Subcutaneous abdominal adipose tissue (tissue), 5 donors: ENCODE results near the gene EPHA6.
"Not testable (repeated sequence)": the region's sequence is repeated elsewhere in the genome, so short reads cannot be mapped to it uniquely, and the experiment has no call there.

Source experiments
- H3K27ac ChIP-seq: one replicate; pipeline ENCODE4 v1.7.0; 2013; ENCODE audit warnings: low read depth, mild to moderate bottlenecking, inconsistent platforms, low read length, moderate library complexity
- H3K27me3 ChIP-seq, 5 donors: one replicate each; pipeline ENCODE4 v1.7.0; 2013; ENCODE audit warnings: low read length in 5 of 5, inconsistent platforms in 1 of 5; ENCODE audit not compliant: control insufficient read depth in 5 of 5, insufficient read depth in 4 of 5
- H3K36me3 ChIP-seq, 5 donors: one replicate each; pipeline ENCODE4 v1.7.0; 2013; ENCODE audit warnings: low read length in 5 of 5; ENCODE audit not compliant: control insufficient read depth in 5 of 5, insufficient read depth in 5 of 5
- H3K4me1 ChIP-seq, 5 donors: one replicate each; pipeline ENCODE4 v1.7.0; 2013; ENCODE audit warnings: low read length in 5 of 5, mild to moderate bottlenecking in 3 of 5, moderate library complexity in 1 of 5; ENCODE audit not compliant: control insufficient read depth in 5 of 5, insufficient read depth in 5 of 5
- H3K4me3 ChIP-seq, 5 donors: one replicate each; pipeline ENCODE4 v1.7.0; 2013; ENCODE audit warnings: low read length in 5 of 5, low read depth in 1 of 5
- H3K9ac ChIP-seq, 5 donors: one replicate each; pipeline ENCODE4 v1.7.0; 2013; ENCODE audit warnings: low read length in 5 of 5, mild to moderate bottlenecking in 4 of 5, moderate library complexity in 3 of 5
- H3K9me3 ChIP-seq, 5 donors: one replicate each; pipeline ENCODE4 v1.7.0; 2013; ENCODE audit warnings: low read length in 5 of 5; ENCODE audit not compliant: control insufficient read depth in 5 of 5
- donor health status: healthy.
- donor health status: healthy.
- donor health status: healthy.
- donor health status: healthy.
- donor health status: healthy.

EPHA6 gene

DNA sequence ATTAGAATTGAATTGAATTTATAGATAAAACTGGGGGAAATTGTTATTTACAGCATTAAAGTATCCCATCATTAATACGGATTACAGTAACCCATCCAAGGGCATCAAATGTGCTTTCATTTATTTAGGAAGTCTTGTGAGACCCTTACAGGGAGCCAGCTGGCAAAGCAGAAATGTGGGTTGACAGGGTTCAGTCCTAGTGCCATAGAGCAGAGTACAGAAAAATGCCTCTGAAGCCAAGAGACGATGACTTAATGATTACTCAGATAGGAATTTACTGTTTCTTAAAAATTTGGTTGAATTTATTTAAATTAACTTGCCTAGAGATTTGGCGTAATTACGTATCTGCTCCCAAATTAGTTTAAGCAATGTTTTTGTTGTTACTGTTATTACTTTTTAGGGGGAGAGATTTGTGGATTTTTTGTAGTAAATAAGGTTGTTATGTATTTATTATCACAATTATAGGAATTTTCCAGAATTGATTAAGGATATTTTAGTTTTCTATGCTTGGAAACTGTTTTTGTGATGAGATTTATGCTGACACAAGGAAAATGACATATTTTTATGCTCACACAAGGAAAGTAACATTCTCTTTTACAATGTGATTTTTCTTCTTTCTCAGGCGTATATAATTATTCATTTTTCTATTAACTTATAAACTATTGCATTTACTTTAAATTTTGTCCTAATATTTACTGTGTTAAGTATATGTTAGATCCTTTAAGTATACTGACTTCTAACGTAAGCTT, 152.0 kb downstream of the EPHA6 start:
- Histone ChIP-seq H3K9ac (no peak overlapping the region), H3K4me3 (no peak overlapping the region), H3K9me3 (no peaks in the 10 kb centered on the region), H3K36me3 (no peaks in the 10 kb centered on the region), H3K4me1 (no peaks in the 10 kb centered on the region), H3K27me3 (no peaks in the 10 kb centered on the region), H3K27ac (no peak overlapping the region)

DNA sequence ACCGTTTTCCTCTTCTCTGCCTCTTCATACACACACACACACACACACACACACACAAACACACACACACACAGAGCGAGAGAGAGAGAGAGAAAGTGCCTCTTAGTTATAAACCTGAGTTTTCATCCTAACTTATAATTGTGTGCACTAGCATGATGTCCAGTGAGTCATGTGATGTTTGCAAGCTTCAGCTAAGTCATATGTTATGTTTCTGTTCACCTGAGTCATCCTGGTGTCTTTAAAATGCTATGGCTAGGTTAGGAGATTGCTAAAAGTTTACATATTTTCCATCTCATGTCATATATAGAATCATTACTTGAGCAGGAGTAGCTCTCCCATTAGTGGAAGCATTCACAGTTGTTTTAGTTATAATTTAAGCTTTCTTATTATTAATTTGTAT, 155.8 kb downstream of the EPHA6 start:
- Histone ChIP-seq H3K4me3 (no peak overlapping the region), H3K36me3 (no peaks in the 10 kb centered on the region), H3K9ac (no peak overlapping the region), H3K4me1 (no peaks in the 10 kb centered on the region), H3K9me3 (no peaks in the 10 kb centered on the region), H3K27ac (no peak overlapping the region), H3K27me3 (no peaks in the 10 kb centered on the region)

DNA sequence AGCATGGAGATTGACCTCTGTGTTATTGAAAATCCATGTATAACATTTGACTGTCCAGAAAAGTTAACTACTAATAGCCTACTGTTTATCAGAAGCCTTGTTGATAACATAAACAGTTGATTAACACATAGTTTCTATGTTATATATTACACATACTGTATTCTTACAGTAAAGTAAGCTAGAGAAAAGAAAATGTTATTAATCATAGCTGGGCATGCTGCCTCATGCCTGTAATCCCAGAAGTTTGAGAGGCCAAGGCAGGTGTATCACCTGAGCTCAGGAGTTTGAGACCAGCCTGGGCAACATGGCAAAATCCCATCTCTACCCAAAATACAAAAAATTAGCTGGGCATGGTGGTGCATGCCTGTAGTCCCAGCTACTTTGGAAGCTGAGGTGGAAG, 163.3 kb downstream of the EPHA6 start:
- H3K9me3 ChIP-seq, result no peaks in the 10 kb centered on the region
- H3K4me3 ChIP-seq, result no peak overlapping the region
- no peaks in the 10 kb centered on the region for H3K36me3 ChIP-seq
- no peak overlapping the region for H3K27ac ChIP-seq
- H3K27me3 ChIP-seq, result no peaks in the 10 kb centered on the region
- H3K9ac ChIP-seq, result no peak overlapping the region
- no peaks in the 10 kb centered on the region for H3K4me1 ChIP-seq

DNA sequence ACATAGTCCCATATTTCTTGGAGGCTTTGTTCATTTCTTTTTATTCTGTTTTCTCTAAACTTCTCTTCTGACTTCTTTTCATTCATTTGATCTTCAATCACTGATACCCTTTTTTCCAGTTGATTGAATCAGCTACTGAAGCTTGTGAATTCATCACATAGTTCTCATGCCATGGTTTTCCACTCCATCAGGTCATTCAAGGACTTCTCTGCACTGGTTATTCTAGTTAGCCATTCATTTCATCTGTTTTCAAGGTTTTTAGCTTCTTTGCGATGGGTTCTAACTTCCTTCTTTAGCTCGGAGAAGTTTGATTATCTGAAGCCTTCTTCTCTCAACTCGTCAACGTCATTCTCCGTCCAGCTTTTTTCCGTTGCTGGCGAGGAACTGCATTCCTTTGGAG, 169.3 kb downstream of the EPHA6 start:
- H3K4me3 ChIP-seq, H3K36me3 ChIP-seq, H3K9ac ChIP-seq, H3K4me1 ChIP-seq, H3K27me3 ChIP-seq, H3K27ac ChIP-seq, H3K9me3 ChIP-seq: not testable (repeated sequence)

DNA sequence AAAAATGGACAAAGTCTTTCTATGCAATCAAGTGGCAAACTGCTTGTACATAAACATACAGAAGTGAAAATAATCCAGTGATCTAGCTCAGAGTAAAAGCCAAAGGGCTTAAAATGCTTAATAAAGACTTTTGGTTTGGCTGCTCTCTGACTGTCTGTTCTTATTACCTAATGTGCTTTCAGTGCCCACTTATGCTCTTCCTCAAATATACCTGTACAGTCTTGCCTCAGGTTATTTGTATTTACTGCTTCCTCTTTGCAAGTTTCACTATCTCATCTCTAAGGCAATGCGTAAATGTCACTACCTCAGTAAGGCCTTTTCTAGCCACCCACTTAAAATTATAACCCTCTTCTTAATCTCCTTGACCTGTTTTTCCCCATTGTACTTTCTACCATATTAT, 171.8 kb downstream of the EPHA6 start:
- Histone ChIP-seq H3K4me3 (no peak overlapping the region), H3K9me3 (peaks cover 0 to 7% (median 0%) of the 10 kb centered on the region in 5 donors), H3K9ac (no peak overlapping the region), H3K36me3 (no peaks in the 10 kb centered on the region), H3K27ac (no peak overlapping the region), H3K27me3 (no peaks in the 10 kb centered on the region), H3K4me1 (no peaks in the 10 kb centered on the region)

DNA sequence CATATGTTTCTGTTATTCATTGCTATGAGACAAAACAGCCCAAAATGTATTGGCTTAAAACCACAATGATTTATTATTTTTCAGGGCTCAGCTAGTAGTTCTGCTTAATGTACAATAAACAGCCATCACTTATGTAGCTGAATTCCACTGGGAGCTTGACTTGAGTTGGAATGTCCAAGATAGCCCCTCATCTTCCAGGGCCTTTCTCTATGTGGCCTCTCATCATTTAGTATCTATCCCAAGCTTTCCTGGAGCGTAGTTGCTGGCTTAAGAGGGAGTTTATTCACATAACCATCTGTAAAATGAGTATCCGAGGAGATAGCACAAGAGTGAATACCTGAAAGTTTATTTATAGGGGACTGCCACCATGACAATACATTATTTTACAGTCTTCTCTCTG, 176.8 kb downstream of the EPHA6 start:
- H3K9me3 ChIP-seq, result no peaks in the 10 kb centered on the region
- no peaks in the 10 kb centered on the region for H3K27me3 ChIP-seq
- no peak overlapping the region for H3K9ac ChIP-seq
- H3K4me1 ChIP-seq, result peaks cover 0 to 2% (median 0%) of the 10 kb centered on the region in 5 donors
- H3K27ac ChIP-seq, result no peak overlapping the region
- H3K36me3 ChIP-seq, result no peaks in the 10 kb centered on the region
- H3K4me3 ChIP-seq, result no peak overlapping the region

DNA sequence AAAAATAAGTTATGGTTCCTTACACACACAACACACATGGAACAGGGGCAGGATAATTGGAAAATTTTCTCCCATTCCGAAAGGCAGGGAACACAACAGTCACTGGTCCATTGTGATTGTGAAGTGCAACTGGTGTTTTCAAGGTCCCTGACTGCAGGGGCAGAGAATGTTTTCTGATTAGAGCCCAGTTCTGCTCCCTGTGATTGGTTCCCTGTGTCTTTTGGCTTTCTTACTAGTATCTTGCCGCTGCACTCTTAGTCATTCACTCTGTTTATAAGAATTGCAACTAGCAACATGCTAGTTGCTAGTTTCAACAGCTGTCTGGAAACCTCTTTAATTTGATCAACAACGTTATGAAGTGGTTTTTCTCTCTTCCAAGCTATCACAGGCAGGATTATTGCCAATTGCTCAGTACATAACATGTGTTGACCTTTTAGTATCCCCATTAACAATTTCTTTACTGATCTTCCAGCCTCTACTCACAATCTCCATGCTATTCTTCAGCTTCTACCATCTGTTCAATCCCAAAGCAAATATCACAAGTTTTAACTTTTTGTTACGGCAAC, 177.5 kb downstream of the EPHA6 start:
- H3K9ac ChIP-seq, result no peak overlapping the region
- no peak overlapping the region for H3K4me3 ChIP-seq
- H3K27ac ChIP-seq, result no peak overlapping the region
- no peaks in the 10 kb centered on the region for H3K27me3 ChIP-seq
- H3K9me3 ChIP-seq, result peaks cover 0 to 4% (median 0%) of the 10 kb centered on the region in 5 donors
- H3K36me3 ChIP-seq, result no peaks in the 10 kb centered on the region
- peaks cover 0 to 2% (median 0%) of the 10 kb centered on the region in 5 donors for H3K4me1 ChIP-seq

DNA sequence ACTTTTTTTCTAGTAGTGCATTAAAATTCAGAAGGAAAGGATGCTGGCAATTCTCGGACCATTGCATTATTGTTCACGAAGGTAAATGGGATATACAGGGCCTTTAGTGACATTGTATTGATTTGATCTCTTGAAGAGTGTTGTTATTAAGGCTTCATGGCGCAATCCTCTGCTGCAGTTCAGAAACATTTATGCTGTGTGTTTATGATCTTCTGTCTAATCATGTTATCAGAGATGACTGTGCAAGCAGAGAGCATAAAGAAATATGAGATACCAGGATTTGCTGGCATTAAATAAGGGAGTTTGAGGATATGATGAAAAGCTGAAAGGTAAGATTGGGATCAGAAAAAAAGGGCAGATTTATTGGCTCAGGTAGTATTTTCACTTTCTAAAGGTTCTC, 180.6 kb downstream of the EPHA6 start:
- Histone ChIP-seq H3K4me3 (no peak overlapping the region), H3K36me3 (no peaks in the 10 kb centered on the region), H3K27ac (no peak overlapping the region), H3K9ac (no peak overlapping the region), H3K27me3 (no peaks in the 10 kb centered on the region), H3K4me1 (peaks cover 0 to 2% (median 0%) of the 10 kb centered on the region in 5 donors), H3K9me3 (peaks cover 0 to 4% (median 0%) of the 10 kb centered on the region in 5 donors)

DNA sequence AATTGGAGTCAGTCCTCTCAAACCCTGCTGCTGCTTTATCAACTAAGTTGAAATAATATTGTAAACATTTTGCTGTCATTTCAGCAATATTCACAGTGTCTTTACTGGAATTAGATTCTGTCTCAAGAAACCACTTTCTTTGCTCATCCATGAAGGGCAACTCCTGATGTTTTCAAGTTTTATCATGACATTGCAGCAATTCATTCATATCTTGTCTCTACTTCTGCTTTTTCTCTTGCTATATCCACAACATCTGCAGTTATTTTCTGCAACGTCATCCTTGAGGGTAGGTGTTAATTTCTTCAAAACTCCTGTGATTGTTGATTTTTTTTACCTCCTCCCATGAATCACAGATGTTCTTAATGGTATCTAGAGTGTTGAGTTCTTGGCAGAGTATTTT, 181.6 kb downstream of the EPHA6 start:
- no peaks in the 10 kb centered on the region for H3K27me3 ChIP-seq
- no peak overlapping the region for H3K4me3 ChIP-seq
- H3K9ac ChIP-seq, result no peak overlapping the region
- H3K36me3 ChIP-seq, result no peaks in the 10 kb centered on the region
- H3K4me1 ChIP-seq, result peaks cover 0 to 2% (median 0%) of the 10 kb centered on the region in 5 donors
- H3K9me3 ChIP-seq, result peaks cover 0 to 4% (median 0%) of the 10 kb centered on the region in 5 donors
- H3K27ac ChIP-seq, result no peak overlapping the region

DNA sequence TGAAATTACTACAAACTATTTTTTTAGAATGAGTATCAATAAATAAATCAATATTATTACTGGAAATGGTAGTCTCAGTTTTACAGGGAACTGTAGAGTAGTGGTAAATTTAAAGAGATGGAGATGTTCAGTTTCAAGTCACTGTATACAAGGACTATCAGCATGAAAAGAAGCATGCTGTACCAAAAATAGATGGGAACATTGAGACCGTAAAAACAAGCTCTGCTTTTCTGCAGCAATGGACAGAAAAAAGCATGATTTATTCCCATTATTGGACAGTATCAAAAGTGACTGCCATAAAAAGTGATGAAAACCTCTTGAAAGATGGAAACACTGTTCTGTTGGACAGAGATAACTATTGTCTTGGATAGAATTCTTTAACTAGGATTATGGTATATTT, 187.2 kb downstream of the EPHA6 start:
- H3K4me3 ChIP-seq, result no peak overlapping the region
- H3K9ac ChIP-seq, result no peak overlapping the region
- no peaks in the 10 kb centered on the region for H3K36me3 ChIP-seq
- H3K27ac ChIP-seq, result no peak overlapping the region
- no peaks in the 10 kb centered on the region for H3K27me3 ChIP-seq
- H3K4me1 ChIP-seq, result no peaks in the 10 kb centered on the region
- H3K9me3 ChIP-seq, result peaks cover 0 to under 1% (median 0%) of the 10 kb centered on the region in 5 donors
